ENCODE results near the gene ANKDD1A.

DNA sequence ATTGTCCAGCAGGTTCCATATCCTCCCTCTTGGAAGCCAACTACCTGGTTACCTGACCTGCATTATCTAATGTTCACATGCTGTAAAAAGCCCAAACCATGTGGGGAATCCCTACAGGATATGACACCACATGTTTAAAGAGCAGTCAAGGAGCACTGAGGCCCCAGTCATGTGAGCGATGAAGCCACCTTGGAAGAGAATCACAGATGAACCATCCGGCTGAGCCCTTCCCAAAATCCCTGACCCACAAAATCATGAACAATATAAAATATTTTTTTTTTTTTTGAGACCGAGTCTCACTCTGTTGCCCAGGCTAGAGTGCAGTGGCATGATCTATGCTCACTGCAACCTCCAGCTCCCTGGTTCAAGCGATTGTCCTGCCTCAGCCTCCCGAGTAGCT lies 10.6 kb upstream of the ANKDD1A start:
- TF ChIP-seq, protein P1, sequence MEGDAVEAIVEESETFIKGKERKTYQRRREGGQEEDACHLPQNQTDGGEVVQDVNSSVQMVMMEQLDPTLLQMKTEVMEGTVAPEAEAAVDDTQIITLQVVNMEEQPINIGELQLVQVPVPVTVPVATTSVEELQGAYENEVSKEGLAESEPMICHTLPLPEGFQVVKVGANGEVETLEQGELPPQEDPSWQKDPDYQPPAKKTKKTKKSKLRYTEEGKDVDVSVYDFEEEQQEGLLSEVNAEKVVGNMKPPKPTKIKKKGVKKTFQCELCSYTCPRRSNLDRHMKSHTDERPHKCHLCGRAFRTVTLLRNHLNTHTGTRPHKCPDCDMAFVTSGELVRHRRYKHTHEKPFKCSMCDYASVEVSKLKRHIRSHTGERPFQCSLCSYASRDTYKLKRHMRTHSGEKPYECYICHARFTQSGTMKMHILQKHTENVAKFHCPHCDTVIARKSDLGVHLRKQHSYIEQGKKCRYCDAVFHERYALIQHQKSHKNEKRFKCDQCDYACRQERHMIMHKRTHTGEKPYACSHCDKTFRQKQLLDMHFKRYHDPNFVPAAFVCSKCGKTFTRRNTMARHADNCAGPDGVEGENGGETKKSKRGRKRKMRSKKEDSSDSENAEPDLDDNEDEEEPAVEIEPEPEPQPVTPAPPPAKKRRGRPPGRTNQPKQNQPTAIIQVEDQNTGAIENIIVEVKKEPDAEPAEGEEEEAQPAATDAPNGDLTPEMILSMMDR (conservative IDR thresholded peaks at IDR 0.05; ENCODE audit: low read depth, low read length): no peak
- no peak for TF ChIP-seq EZH2 (IDR thresholded peaks at IDR 0.05; ENCODE audit: borderline replicate concordance, low read depth, low read length, poor library complexity, severe bottlenecking)
